IPS-NIHi7 (cell line): Measurements from ENCODE around the gene PKNOX1.
"Not testable (repeated sequence)": the region's sequence is repeated elsewhere in the genome, so short reads cannot be mapped to it uniquely, and the experiment has no call there.

Experiments used
- DNase-seq: peaks from one replicate; pipeline ENCODE4 v3.0.0; 2012; ENCODE audit warnings: mixed read lengths; ENCODE audit errors: extremely low spot score

Gene PKNOX1

DNA sequence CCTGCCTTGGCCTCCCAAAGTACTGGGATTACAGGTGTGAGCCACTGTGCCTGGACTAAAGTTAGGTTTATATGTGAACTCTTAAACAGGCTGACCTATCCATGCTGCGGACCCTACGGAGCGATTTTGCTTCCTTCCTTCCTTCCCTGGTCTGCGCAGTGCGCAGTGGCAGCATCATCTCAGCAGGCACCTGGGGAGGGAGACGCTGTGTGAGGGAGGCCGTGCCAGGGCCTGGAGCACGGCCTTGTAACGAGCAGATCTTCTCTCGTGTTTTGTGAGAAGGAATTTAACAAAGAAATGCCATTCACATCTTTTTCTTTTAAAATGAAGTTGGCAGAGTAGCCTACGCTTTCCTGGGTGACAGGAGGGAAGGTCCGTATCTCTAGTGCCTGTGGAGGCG lies 45.8 kb downstream of the PKNOX1 start:
- no peak for DNase-seq

DNA sequence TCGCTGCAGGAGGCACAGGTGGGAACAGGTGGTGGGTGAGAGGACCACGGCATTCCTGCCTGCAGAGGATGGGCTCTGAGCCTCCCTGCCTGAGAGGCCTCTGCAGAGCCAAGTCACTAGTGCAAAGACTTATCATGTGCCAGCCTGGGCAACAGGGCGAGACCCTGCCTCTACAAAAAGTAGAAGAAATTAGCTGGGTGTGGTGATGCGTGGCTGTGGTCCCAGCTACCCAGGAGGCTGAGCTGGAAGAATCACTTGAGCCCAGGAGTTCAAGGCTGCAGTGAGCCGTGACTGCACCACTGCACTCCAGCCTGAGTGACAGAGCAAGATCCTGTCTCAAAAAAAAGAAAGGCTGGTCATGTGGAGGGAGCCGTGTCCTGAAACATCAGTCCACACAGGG lies 46.4 kb downstream of the PKNOX1 start:
- no peak for DNase-seq

DNA sequence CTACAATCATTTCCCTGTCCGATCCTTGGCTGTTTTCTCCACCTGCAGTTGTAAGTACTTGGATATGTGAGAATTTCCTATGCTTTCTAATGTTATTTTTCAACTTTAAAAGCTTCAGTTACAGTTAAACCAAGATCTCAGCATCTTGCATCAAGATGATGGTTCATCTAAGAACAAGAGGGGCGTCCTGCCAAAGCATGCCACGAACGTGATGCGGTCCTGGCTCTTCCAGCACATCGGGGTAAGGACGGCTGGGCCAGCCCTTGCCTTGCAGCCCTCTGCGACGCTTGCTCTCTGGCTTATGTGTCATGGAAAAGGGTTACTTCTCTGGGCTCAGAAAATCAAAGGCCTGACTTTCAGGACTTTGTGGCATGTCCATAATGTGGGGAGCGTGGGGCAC lies 46.8 kb downstream of the PKNOX1 start:
- DNase-seq, result no peak

DNA sequence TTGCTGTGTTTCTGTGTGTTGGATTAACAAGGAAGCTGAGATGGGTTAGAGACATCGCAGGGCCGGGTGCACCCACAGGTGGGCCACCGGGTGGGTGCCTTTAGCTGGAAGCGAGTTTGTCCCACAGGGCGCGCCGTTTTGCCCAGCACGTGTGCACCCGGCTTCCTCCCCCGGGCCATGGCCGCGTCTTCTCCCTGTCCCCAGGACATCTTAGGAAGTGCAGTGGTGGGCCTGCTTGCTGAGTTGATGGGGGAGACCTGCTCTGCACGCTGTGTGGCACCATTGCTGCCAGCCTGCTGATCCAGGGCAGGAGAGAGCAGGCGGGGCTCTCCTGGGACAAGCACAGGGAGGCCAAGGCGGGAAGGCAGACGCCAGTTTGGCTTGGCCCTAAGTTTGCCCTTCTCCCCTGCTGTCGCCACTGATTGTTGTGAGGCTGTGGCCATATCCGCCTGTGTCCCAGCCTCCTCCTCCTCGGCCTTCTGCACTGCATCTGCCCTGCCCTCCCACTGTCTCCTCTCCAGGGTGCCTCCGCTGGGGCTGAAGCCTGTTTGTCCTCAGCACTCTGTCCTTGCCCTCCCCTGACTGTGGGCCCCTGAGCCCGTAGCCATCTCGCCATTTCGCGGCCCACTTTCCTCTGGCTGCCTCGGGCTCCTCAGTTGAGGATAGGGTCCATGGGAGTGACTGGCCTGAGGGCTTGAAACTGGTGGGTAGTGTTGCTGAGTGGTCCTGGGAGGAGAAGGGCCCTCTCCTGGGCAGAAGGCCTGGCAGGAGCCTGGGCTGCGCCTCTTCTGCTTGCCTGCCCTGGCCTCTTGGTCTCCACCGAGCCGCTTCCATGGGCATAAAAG lies 47.6 kb downstream of the PKNOX1 start:
- no peak for DNase-seq

DNA sequence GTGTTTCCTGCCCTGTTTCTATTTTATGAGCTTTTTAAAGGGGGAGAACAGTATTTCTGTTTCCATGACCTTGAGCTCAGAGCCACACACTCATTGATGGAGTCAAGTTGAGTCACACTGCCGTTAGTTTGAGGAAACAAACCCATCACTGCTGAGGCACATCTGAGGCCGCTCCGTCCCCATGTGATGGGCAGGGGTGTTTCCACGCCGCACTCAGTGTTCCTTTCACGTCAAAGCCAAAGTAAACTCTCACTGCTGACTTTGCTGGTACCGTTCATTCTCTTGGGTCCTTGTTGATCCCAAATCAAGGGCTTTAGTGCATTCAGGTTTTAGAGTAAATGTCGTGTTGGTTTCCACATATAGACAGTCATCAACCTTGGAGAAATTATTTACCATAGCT lies 48.8 kb downstream of the PKNOX1 start:
- DNase-seq, result no peak

DNA sequence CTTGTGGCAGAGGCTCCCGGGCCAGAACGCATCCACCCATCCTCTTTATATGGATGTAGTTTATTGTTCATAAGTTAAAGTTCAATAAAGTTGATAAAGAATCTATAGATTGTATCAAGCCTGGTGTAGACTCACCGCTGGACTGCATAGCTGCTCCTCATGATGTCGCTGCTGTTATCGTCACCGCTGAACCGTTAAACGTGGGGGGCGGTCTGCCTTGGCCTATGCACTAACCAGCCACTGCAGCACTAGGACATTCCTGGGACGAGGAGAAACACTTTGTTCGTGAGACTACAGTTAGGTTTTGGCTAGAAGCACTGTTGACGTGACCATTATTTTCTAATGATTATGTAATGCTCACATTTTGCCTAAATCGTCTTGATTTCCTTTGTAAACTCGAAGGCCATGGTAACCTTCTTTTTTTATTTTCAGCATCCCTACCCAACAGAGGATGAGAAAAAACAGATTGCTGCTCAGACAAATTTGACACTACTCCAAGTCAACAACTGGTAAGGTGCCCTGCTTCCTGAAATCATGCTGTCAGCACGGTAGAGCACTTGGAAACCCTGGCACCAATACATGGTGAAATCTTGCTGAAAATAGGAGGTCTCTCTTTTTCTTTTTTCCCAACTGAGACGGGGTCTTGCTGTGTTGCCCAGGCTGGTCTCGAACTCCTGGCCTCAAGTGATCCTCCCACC lies 50.2 kb downstream of the PKNOX1 start:
- no peak for DNase-seq

DNA sequence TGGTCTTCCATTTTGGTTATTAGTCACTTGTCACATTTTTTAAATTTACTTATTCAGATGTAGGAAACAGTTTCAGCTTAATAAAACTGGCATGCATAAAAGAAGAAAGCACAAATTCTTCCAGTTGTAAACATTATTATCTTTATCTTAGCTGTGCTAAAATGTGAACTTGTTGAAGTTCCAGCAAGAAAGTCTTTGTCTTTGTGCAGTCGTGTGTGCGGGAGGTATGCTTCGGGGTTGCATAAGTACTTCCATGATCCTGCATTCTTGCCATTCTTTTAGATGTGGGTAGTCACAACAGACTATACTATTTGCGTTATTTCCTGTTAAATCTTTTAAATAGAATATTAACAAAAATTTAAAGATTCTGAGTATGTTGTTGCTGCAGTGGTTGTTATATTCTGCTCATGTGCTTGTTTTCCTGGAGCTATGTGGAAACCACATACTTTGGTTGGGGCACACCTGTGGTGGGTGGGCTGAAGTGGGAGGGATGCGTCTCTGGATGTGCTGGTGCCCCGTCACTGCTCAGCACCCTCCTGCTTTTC lies 51.3 kb downstream of the PKNOX1 start:
- DNase-seq, result no peak

DNA sequence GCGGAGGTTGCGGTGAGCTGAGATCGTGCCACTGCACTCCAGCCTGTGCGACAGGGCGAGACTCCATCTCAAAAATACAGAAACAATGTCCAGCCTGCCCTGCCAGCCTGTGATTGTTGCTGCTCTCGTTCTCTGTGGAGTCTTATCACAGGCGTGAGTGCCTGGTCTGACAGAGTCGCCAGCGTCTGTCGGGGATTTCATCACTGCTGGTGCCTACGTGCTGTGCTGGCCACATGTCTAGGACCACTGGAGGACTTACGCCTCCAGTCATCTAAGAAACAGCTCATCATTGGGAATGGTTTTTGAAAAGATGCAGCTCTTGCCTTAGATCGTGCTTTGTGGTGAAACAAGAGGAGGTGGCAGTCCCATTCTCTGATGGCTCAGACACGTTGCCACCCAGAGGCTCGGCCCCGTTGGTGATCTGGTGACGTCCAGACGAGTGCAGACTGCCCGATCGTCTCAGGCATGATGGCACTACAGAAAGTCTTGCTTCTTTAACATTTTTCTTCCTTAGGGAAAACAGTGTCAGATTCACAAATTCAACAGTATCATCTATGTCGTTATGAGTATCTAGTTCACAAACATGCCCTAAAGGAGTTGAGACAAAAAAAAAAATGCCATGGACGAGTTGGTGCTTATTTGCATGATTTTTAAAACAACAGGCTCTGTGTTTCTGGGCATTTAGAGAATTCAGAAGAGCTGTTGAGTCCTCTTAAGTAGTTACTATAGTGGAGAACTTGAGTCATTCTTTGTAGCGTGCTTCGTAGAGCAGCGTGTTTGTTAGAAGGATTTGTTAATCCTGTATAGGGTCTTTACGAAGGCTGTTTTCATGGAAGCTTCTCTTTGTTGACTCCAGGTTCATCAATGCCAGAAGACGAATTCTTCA lies 53.7 kb downstream of the PKNOX1 start:
- DNase-seq, result no peak

DNA sequence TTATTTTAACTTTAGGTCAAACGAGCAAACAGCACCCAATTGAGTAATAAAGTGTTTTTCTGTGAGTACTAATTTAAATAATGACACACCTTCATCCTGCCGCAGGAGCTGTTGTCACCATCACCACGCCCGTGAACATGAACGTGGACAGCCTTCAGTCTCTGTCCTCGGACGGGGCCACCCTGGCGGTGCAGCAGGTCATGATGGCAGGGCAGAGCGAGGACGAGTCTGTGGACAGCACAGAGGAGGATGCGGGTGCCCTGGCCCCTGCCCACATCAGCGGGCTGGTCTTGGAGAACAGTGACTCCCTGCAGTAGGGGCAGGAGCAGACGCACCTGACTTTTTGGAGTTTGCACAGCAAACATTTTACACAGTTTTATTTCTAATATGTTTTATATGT lies 55.4 kb downstream of the PKNOX1 start:
- DNase-seq, result no peak

DNA sequence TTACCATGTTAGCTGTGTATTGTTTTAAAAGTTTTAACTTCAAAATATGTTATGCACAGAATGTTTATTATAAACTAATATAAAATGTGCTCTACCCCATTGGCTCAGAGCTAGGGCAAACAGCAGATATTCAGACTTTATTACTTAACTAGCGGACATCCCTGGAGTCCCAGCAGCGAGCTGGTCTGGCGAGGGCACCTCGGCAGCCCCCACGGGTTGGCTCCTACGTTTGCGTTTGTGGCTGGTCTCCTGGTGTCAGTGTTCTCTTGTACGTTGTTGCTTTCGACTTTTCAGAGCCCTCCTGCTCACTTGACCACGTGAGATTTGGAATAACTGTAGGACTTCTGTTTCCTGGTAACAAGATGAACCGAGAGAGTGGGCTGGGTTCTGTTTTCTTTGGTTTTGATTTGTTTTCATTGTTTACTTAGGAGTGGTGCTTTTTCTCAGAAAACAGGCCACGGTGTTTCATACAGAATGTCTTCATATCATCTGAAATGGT lies 56.8 kb downstream of the PKNOX1 start:
- DNase-seq, result no peak

DNA sequence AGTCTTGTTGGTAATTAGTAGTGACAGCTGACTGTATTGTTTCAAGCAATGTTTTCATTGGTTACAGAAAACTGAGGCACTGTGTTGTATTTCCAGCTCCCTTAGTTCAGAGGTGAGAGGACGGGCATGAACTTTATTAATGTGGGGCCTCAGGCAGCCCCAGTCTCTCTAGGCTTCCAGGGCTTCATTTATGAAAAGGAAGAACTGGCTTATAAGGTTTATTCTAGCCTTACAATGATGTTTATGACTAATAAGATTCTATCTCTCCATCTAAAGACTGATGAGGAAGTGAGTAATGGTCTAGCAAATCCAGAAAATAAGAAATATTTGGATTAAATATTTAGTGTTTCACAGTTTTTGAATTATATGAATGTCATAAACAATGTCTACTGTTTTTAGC lies 59.7 kb downstream of the PKNOX1 start:
- no peak for DNase-seq

DNA sequence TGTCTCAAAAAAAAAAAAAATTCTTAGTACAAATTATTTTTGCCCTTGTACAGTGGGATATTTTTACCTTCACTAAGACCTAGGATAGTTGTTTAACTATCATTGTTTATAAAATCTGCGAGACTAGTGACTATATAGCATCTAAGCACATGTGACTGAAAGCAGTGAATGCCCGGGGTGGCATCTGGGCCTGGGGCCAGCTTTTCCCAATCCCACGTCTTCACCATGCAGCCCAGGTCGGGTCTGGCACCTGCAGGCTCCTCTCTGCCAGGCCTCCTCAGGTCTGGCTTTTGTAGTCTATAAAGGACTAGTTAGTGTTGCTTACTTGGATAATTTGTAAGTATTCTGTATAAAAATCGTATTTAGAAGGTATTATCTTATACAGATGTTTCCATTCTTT lies 60.5 kb downstream of the PKNOX1 start:
- DNase-seq, result no peak

DNA sequence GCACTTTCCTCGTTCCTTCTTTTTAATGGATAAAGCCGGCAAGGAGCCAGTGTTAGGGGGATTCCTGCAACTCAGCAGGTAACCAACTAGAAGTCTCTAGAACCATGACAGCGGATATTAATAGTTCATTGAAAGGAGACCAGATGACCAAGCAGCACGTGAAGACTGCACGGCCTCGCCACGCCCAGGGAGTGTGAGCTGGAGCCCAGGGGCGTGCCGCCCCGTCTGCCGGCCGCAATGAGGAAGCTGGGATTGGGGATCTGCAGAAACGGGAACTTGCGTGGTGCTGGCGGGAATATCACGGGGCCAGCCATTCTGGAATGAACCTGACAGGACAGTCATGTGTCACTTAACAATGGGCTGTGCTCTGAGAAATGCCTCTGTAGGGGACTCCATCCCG lies 62.5 kb downstream of the PKNOX1 start:
- not testable (repeated sequence) for DNase-seq

DNA sequence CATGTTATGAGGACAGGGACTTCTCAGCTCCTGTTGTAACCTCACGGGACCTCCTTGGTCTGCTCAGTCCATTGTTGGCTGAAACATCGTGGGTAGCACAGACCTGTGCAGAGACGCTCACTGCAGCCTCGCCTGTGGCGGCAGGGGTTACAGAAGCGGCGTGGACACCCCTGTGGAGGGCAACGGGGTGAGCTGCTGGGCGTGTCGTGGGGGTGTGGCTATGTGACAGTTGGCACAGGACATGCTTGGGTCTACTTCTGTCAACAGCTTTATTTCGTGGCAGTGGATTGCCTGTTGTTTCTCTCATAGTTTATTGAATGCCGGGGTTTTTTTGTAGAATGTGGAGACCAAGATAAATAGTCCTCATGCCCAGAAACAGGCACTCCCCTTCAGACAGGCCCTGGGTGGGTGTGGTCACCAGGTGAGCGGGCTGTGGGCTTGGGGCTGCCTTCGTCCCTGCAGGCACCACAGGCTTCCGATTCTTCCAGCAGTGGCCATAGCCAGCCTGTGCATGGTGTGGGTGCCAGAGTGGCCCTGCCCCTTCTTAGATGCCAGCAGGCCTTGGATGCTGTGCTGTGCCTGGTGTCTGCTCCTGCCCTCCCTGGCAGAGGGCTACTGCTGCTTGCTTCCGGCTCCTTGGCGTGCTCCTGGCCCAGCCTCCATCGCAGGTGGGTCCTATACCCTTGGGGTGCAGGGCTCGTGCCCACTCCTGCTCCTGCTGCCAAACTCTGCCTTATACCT lies 63.7 kb downstream of the PKNOX1 start:
- DNase-seq, result not testable (repeated sequence)

DNA sequence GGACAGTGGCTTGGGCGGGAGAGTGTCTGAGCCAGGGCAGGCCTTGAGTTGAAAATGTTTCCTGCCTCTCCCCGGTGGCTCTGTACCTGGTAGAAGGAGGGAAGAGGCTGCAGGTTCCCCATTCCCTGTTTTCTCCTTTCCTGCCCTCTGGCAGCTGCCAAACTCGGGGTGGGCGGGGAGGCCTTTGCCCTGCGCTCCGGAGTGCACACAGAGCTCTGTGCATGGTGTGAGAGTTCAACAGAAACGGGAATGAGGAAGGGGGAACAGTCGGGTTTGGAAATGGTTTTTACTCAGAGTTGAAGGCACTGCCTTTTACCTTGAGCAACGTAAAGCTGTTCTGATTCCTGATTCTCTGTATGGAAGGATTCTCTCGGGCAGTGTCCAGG lies 64.3 kb downstream of the PKNOX1 start:
- DNase-seq, result not testable (repeated sequence)

DNA sequence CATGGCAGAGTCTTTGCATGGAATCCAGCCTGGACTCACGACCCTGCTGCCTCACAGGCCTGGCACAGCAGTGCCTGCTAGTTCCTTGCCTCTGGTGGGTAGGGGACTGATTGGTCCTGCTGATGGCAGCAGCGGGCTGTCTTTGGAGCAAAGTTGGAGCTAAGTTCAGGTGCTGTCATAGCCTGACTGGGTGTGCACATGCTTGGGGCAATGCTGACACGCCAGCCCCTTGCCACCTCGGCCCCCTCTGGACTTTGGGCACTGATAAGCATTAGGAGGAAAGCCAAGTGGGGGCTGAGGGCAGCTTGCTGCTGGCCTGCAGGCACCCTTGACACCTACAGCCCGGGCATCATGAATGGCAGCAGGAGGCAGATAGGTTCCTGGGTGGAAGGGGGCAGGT lies 67.8 kb downstream of the PKNOX1 start:
- DNase-seq, result not testable (repeated sequence)

DNA sequence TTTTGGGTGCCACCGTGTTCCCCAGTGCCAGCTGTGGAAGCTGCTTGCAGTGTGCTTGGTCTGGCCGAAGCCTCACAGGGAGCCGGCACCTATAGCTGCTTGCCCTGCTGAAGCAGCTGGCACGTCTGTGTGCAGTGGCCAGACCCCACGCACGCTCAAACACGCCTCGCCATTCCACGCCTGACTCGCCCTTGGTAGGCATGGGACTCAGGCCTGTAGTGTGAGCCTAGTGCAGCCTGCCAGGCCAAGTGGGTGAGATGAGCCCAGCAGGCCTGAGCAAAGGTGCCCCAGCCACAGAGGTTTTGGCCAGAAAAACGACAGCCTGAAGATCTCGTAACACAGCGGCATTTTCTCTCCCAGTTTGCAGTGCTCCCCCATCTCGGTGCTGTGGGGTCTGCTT lies 68.9 kb downstream of the PKNOX1 start:
- not testable (repeated sequence) for DNase-seq

DNA sequence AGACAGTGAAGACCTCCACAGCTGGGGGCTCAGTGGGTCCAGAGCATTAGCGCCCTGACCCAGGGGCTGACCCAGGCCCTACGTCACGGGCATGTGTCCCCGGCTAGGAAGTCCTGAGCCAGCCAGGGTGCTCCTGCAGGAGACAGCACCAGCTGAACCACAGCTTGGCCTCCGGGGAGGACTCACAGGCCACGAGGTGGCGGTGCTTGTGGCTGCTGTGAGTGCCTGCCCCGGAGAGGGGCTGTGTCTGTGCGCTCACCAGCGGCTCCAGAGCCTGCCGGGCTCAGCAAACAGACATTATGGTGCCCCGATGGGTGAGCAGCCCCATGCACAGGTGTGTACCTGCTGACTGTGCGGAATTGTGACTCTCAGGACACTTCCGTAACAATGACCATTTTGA lies 70.2 kb downstream of the PKNOX1 start:
- DNase-seq, result not testable (repeated sequence)

DNA sequence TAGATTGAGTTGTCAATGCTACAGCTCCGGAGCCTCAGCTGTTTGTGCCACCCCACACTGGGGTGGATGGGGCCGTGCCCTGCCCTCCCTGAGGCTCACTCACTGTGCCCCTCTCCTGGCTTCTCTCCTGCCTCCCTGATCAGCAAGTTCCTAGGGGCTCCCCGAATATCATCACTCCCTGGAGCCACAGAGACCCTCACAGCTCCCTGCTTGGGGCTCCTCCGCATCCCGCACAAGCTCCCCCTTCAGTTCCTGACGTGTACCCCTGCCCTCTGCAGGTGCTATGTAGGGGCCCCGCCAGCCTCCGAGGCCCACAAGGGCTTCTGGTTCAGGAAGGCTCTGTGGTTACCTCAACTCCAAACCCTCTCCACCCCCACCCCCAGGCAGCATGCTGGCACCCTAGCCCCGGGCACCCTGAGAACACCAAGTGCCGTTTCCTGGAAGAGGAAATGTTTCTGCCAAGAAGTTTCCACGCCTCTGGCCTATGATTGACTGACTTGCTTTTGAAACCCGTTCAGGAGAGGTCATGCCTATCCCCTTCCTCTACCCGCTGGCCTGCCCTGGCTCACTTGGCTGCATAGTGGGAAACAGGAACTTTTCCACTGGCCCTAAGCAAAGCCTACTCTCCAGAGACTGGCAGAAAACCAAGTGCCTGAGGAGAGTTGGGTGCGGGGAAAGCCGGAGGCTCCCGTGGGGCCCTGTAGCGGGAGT lies 71.0 kb downstream of the PKNOX1 start:
- not testable (repeated sequence) for DNase-seq
